Naive thymus-derived CD4-positive, alpha-beta T cell (primary cell): ENCODE results near the gene TRIB2. TPM values are rescaled to one million over a fixed set of nuclear protein-coding genes. Genes with fewer than 3 reads are reported as not detected.

Source experiments
- ATAC-seq: fragments of 150-1000 bp; cut with Tn5 transposase; 2 replicates; pipeline ENCODE4 v1.10.0; 2021; ENCODE audit warnings: mild to moderate bottlenecking, moderate library complexity
- CTCF ChIA-PET: fragments of 350-600 bp; sonication (Branson Sonifier 250); formaldehyde crosslinking; loops from one replicate; lab custom pipeline; 2021; ENCODE audit warnings: antibody characterized with exemption; lab: Charles Lee
- POLR2A ChIA-PET: fragments of 350-600 bp; sonication (Branson Sonifier 250); formaldehyde crosslinking; loops from one replicate; lab custom pipeline; 2021; ENCODE audit warnings: antibody characterized with exemption, inconsistent platforms; lab: Charles Lee
- DNase-seq, 9 donors: peaks; one replicate each; pipeline versions ENCODE4 v3.0.0 to v3.0.0-alpha.2; 2020 to 2022; ENCODE audit warnings: mixed read lengths in 1 of 9
- H3K27ac ChIP-seq: one replicate; pipeline ENCODE4 v1.7.0; 2013; ENCODE audit warnings: mild to moderate bottlenecking, low read depth, low read length, moderate library complexity
- H3K27me3 ChIP-seq, 2 donors: one replicate each; pipeline ENCODE4 v1.7.0; 2013; ENCODE audit warnings: low read length in 2 of 2, mild to moderate bottlenecking in 2 of 2, moderate library complexity in 2 of 2; ENCODE audit not compliant: control insufficient read depth in 2 of 2, insufficient read depth in 2 of 2
- H3K36me3 ChIP-seq, 3 experiments: 1 replicate in 2 of 3; 2 replicates in 1 of 3; pipeline ENCODE4 v1.7.0; 2013; ENCODE audit warnings: low read length in 3 of 3, mild to moderate bottlenecking in 3 of 3, moderate library complexity in 1 of 3; ENCODE audit not compliant: insufficient read depth in 3 of 3, control insufficient read depth in 2 of 3
- H3K4me1 ChIP-seq, 2 donors: one replicate each; pipeline ENCODE4 v1.7.0; 2013; ENCODE audit warnings: low read length in 2 of 2, mild to moderate bottlenecking in 2 of 2, moderate library complexity in 1 of 2; ENCODE audit not compliant: control insufficient read depth in 2 of 2, insufficient read depth in 2 of 2
- H3K4me3 ChIP-seq: 2 replicates; pipeline ENCODE4 v1.7.0; 2013; ENCODE audit warnings: mild to moderate bottlenecking, low read length
- H3K9me3 ChIP-seq, 3 experiments: 1 replicate in 2 of 3; 2 replicates in 1 of 3; pipeline ENCODE4 v1.7.0; 2013; ENCODE audit warnings: low read length in 3 of 3; ENCODE audit not compliant: control insufficient read depth in 2 of 3
- H3K27ac Mint-ChIP-seq, 9 donors: one replicate each; pipeline ENCODE4 v1.8.0; 2020 to 2022; ENCODE audit warnings: mixed read lengths in 9 of 9, mild to moderate bottlenecking in 8 of 9, moderate library complexity in 5 of 9, inconsistent platforms in 2 of 9
- H3K27me3 Mint-ChIP-seq, 5 donors: one replicate each; pipeline ENCODE4 v1.8.0; 2021 to 2022; ENCODE audit warnings: mixed read lengths in 5 of 5, mild to moderate bottlenecking in 1 of 5
- H3K36me3 Mint-ChIP-seq, 5 donors: one replicate each; pipeline ENCODE4 v1.8.0; 2020 to 2022; ENCODE audit warnings: mixed read lengths in 5 of 5, mild to moderate bottlenecking in 3 of 5, inconsistent platforms in 1 of 5
- H3K4me1 Mint-ChIP-seq, 7 donors: one replicate each; pipeline ENCODE4 v1.8.0; 2020 to 2022; ENCODE audit warnings: mixed read lengths in 7 of 7, mild to moderate bottlenecking in 3 of 7, inconsistent platforms in 1 of 7
- H3K4me3 Mint-ChIP-seq, 10 donors: one replicate each; pipeline ENCODE4 v1.8.0; 2020 to 2022; ENCODE audit warnings: mild to moderate bottlenecking in 10 of 10, mixed read lengths in 10 of 10, moderate library complexity in 6 of 10, inconsistent platforms in 2 of 10
- H3K9me3 Mint-ChIP-seq, 11 donors: one replicate each; pipeline ENCODE4 v1.8.0; 2020 to 2022; ENCODE audit warnings: mixed read lengths in 11 of 11, mild to moderate bottlenecking in 4 of 11, inconsistent platforms in 1 of 11, moderate library complexity in 1 of 11
- intact Hi-C, 2 donors: fragments of 100-400 bp; cut with micrococcal nuclease; formaldehyde crosslinking; loops; one replicate each; pipeline ENCODE4 v1.15.1; 2023
- polyA plus RNA-seq, 2 donors: library from polyadenylated mRNA; unstranded; fragments of 300-500 nt; fragmentation: Illumina TruSeq; gene quantifications; one replicate each; pipeline ENCODE4 v1.2.3, GENCODE V29; 2021
- total RNA-seq, 6 experiments: library from RNA in 5 of 6; stranded (reverse) in 5 of 6; gene quantifications; 1 replicate in 5 of 6; 2 replicates in 1 of 6; pipeline ENCODE4 v1.2.3 and lab custom pipeline; 2021 to 2026

Gene TRIB2
- total and polyA plus RNA-seq, 7 experiments from 2014 or later: 41.3 to 125 (median 90.7) TPM

- Mint-ChIP-seq H3K4me3 (peak overlapping the region in 5 of 10 donors; percentile 5 to 37 (median 23)), H3K27me3 (peaks cover 0 to 44% (median 0%) of the 10 kb centered on the region in 5 donors)
- intact Hi-C loops: no loop called here
These were observed 14.3 kb upstream of the TRIB2 start for GRCh38 chr2:12702168-12703121.

DNA sequence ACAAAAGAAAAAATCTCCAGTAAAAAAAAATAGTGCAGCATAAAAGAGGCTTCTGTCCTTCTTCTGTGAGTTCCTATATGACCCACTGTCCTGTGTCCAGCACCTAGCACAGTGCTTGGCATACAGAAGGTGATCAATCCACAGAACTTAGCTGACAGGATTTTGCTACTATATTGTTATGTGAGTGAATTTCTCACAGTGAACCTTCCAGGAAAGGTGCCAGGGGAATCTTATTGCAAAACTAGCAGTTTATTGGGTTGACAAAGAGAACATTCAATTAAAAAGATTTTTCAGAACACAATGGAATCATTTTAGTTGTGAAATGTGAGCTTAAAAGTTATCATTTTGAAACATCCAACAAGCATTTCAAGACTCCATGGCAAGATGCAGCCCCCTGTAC lies 12.4 kb upstream of the TRIB2 start:
- Mint-ChIP-seq H3K4me1 (peaks cover 28 to 71% (median 56%) of the 10 kb centered on the region in 7 donors), H3K9me3 (peaks cover 0 to 12% (median 0%) of the 10 kb centered on the region in 11 donors), H3K27me3 (peaks cover 0 to 33% (median 0%) of the 10 kb centered on the region in 5 donors), H3K4me3 (no peak overlapping the region), H3K36me3 (peaks cover 0 to 16% (median 0%) of the 10 kb centered on the region in 5 donors), H3K27ac (no peak overlapping the region)
- ATAC-seq: no peak
- ChIA-PET CTCF (interaction anchor here (0.5 kb wide), 1 partner anchor 1939 kb away, joined by 3 read pairs; no protein-coding TSS in a partner anchor), POLR2A (interaction anchor here (1.4 kb wide), 1 partner anchor 12 kb away, joined by 7 read pairs; the partner anchor contains the start of gene TRIB2)
- Histone ChIP-seq H3K4me1 (peaks cover 28 to 37% of the 10 kb centered on the region in 2 donors), H3K9me3 (peaks cover 0 to 3% (median 0%) of the 10 kb centered on the region in 3 experiments), H3K4me3 (no peak overlapping the region), H3K36me3 (no peaks in the 10 kb centered on the region), H3K27me3 (no peaks in the 10 kb centered on the region), H3K27ac (no peak overlapping the region)
- intact Hi-C loops: no loop called here
- DNase-seq: no peak

More at GRCh38 chr2:12702168-12703121, 14.3 kb upstream of the TRIB2 start:
- H3K27ac Mint-ChIP-seq: no peak overlapping the region
- peaks cover 0 to 12% (median 0%) of the 10 kb centered on the region in 11 donors for H3K9me3 Mint-ChIP-seq
- Histone ChIP-seq H3K4me1 (peaks cover 14 to 22% of the 10 kb centered on the region in 2 donors), H3K27ac (no peak overlapping the region), H3K9me3 (peaks cover 0 to 3% (median 0%) of the 10 kb centered on the region in 3 experiments), H3K36me3 (no peaks in the 10 kb centered on the region), H3K27me3 (no peaks in the 10 kb centered on the region), H3K4me3 (no peak overlapping the region)
- CTCF ChIA-PET: interaction anchor here (0.8 to 1.1 kb wide), 2 partner anchors 13 to 883 kb away, joined by 3 read pairs; no protein-coding TSS in a partner anchor
- DNase-seq (no peak), ATAC-seq (no peak)
- POLR2A ChIA-PET: interaction anchor here (0.5 to 0.7 kb wide), 4 partner anchors 14 to 263 kb away, joined by 3 to 4 read pairs (median 3); partner anchors contain the start of gene TRIB2
- H3K4me1 Mint-ChIP-seq: peaks cover 15 to 56% (median 40%) of the 10 kb centered on the region in 7 donors
- H3K36me3 Mint-ChIP-seq: peaks cover 0 to 16% (median 0%) of the 10 kb centered on the region in 5 donors

- Histone ChIP-seq H3K4me1 (peaks cover 37 to 46% of the 10 kb centered on the region in 2 donors), H3K27me3 (no peaks in the 10 kb centered on the region), H3K27ac (no peak overlapping the region), H3K9me3 (peaks cover 0 to 3% (median 0%) of the 10 kb centered on the region in 3 experiments), H3K4me3 (no peak overlapping the region), H3K36me3 (no peaks in the 10 kb centered on the region)
- POLR2A ChIA-PET: interaction anchor here (1.4 kb wide), 1 partner anchor 11 kb away, joined by 7 read pairs; the partner anchor contains the start of gene TRIB2
- Mint-ChIP-seq H3K27me3 (peaks cover 0 to 25% (median 0%) of the 10 kb centered on the region in 5 donors), H3K36me3 (peaks cover 0 to 19% (median 0%) of the 10 kb centered on the region in 5 donors), H3K9me3 (peaks cover 0 to 12% (median 0%) of the 10 kb centered on the region in 11 donors), H3K4me1 (peaks cover 37 to 80% (median 65%) of the 10 kb centered on the region in 7 donors), H3K27ac (peak overlapping the region in 4 of 9 donors; percentile 26 to 53 (median 36)), H3K4me3 (peak overlapping the region in 3 of 10 donors; percentile 8 to 32 (median 8))
- DNase-seq (no peak), ATAC-seq (no peak)
- CTCF ChIA-PET: no interaction called here
- intact Hi-C loops: loop anchor here in 1 of 2 donors (5.0 kb wide), 1 partner anchor 48 kb away; no protein-coding TSS in a partner anchor
These were observed 11.5 kb upstream of the TRIB2 start for GRCh38 chr2:12705230-12705629.

GRCh38 chr2:12705742-12706141 lies 11.0 kb upstream of the TRIB2 start:
- Histone ChIP-seq H3K4me3 (no peak overlapping the region), H3K4me1 (peaks cover 42 to 51% of the 10 kb centered on the region in 2 donors), H3K27ac (no peak overlapping the region), H3K36me3 (no peaks in the 10 kb centered on the region), H3K9me3 (peaks cover 0 to under 1% (median 0%) of the 10 kb centered on the region in 3 experiments), H3K27me3 (no peaks in the 10 kb centered on the region)
- intact Hi-C loops: loop anchor here in 1 of 2 donors (5.0 kb wide), 1 partner anchor 48 kb away; no protein-coding TSS in a partner anchor
- Mint-ChIP-seq H3K27me3 (peaks cover 0 to 20% (median 0%) of the 10 kb centered on the region in 5 donors), H3K9me3 (peaks cover 0 to 12% (median 0%) of the 10 kb centered on the region in 11 donors), H3K4me1 (peaks cover 42 to 85% (median 70%) of the 10 kb centered on the region in 7 donors), H3K27ac (peak overlapping the region in 6 of 9 donors; percentile 8 to 72 (median 36)), H3K36me3 (peaks cover 0 to 22% (median 0%) of the 10 kb centered on the region in 5 donors), H3K4me3 (peak overlapping the region in 3 of 10 donors; percentile 8 to 45 (median 10))
- ChIA-PET POLR2A (interaction anchor here (1.4 kb wide), 1 partner anchor 10 kb away, joined by 7 read pairs; the partner anchor contains the start of gene TRIB2), CTCF (no interaction called here)
- DNase-seq (no peak), ATAC-seq (no peak)

DNA sequence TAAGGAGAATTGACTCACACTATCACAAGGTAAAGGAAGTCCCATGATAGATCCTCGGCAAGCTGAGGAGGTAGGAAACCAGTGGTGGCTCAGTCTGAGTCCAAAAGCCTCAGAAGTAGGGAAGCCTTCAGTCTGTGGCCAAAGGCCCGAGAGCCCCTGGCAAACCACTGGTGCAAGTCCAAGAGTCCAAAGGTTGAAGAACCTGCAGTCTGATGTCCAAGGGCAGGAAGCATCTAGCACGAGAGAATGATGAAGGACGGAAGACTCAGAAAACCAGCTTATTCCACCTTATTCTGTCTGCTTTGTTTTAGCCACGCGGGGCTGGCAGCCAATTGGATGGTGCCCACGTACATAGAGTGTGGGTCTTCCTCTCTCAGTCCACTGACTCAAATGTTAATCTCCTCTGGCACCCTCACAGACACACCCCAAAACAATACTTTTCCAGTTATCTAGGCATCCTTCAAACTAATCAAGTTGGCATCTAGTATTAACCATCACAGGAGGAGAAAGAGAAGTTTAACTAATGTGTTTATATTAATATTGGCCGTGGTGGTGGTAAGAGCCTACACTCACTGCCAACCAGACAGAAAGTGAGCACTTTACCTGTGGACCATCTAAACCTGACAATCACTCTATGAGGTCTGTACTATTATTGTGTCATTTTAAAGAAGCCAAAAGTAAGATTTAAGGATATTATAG lies 8.1 kb upstream of the TRIB2 start:
- ChIA-PET POLR2A (interaction anchor here (0.5 to 3.1 kb wide), 9 partner anchors 9 to 389 kb away, joined by 3 to 20 read pairs (median 4); partner anchors contain the start of gene TRIB2), CTCF (interaction anchor here (0.7 kb wide), 1 partner anchor 12 kb away, joined by 3 read pairs; no protein-coding TSS in a partner anchor)
- intact Hi-C loops: loop anchor here in 1 of 2 donors (5.0 kb wide), 1 partner anchor 51 kb away; no protein-coding TSS in a partner anchor
- peaks cover 44 to 89% (median 68%) of the 10 kb centered on the region in 7 donors for H3K4me1 Mint-ChIP-seq
- Histone ChIP-seq H3K27ac (peak overlapping the region; percentile 37), H3K27me3 (no peaks in the 10 kb centered on the region), H3K36me3 (no peaks in the 10 kb centered on the region), H3K4me3 (no peak overlapping the region), H3K4me1 (peaks cover 41 to 52% of the 10 kb centered on the region in 2 donors), H3K9me3 (no peaks in the 10 kb centered on the region)
- peak overlapping the region; percentile 45 to 77 (median 60) for H3K4me3 Mint-ChIP-seq
- DNase-seq: no peak
- H3K27me3 Mint-ChIP-seq: no peaks in the 10 kb centered on the region
- H3K9me3 Mint-ChIP-seq: peaks cover 0 to 12% (median 0%) of the 10 kb centered on the region in 11 donors
- H3K27ac Mint-ChIP-seq: peak overlapping the region; percentile 70 to 96 (median 90)
- ATAC-seq: peak; percentile 10
- H3K36me3 Mint-ChIP-seq: peaks cover 0 to 22% (median 0%) of the 10 kb centered on the region in 5 donors
